GM12801 (cell line): Measurements from ENCODE around the gene ZBTB25.

Experiments used
- CTCF ChIP-seq: IDR thresholded peaks from one replicate; pipeline ENCODE4 v1.5.1; 2011; ENCODE audit warnings: control low read depth; ENCODE audit not compliant: insufficient read length; ENCODE audit errors: extremely low read depth

Gene ZBTB25

GRCh38 chr14:64459405-64460136, 44.1 kb downstream of the ZBTB25 start:
- TF ChIP-seq CTCF, result no peak

GRCh38 chr14:64454671-64455070, 49.0 kb downstream of the ZBTB25 start:
- no peak for TF ChIP-seq CTCF

- no peak for TF ChIP-seq CTCF
Observed at GRCh38 chr14:64450255-64450654, 53.4 kb downstream of the ZBTB25 start.

GRCh38 chr14:64447876-64448670, 55.6 kb downstream of the ZBTB25 start:
- TF ChIP-seq CTCF, result no peak

- no peak for TF ChIP-seq CTCF
Observed at GRCh38 chr14:64444984-64445845, 58.4 kb downstream of the ZBTB25 start.

- no peak for TF ChIP-seq CTCF
Observed at GRCh38 chr14:64444140-64444539, 59.5 kb downstream of the ZBTB25 start.
